AG08395 (cell line): Measurements from ENCODE around the gene CAMSAP1.

ENCODE experiments used
- DNase-seq: peaks from one replicate; pipeline ENCODE4 v3.0.0; 2012; ENCODE audit warnings: mixed read lengths, low spot score

Gene CAMSAP1

DNA sequence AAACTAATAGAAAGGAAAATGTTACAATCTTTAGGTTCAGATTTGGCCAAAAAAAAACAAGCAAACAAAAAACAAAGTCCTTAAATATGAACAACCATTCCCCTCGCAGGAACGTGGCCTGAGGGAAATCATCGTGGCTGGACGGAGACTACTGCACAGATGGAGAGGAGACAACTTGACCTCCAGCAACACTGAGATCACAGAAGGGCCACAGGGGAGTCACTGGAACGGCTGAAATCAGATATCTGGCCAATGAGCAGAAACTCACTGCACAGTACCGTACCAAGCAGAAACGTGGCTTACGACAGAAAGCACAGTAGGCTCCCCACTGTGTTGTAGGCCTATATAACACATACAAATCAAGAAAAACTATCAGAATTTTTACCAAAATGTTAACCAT, 27.7 kb downstream of the CAMSAP1 start:
- DNase-seq = no peak

DNA sequence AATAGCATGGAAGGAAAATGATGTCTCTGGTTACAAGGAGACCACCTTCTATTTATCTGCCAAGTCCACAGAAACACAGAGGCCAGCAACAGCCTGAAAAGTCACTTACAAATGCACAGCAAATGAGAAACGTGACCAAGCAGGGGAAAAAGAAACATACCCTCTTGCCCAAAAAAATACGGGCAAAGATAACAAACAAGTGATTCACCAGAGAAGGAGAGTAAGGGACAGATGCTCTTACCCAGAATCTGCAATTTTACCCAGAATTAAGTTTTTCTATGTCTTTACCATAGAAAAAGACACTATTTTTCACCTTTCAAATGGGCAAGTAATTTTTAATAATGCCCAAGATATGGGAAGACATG, 28.1 kb downstream of the CAMSAP1 start:
- no peak for DNase-seq

DNA sequence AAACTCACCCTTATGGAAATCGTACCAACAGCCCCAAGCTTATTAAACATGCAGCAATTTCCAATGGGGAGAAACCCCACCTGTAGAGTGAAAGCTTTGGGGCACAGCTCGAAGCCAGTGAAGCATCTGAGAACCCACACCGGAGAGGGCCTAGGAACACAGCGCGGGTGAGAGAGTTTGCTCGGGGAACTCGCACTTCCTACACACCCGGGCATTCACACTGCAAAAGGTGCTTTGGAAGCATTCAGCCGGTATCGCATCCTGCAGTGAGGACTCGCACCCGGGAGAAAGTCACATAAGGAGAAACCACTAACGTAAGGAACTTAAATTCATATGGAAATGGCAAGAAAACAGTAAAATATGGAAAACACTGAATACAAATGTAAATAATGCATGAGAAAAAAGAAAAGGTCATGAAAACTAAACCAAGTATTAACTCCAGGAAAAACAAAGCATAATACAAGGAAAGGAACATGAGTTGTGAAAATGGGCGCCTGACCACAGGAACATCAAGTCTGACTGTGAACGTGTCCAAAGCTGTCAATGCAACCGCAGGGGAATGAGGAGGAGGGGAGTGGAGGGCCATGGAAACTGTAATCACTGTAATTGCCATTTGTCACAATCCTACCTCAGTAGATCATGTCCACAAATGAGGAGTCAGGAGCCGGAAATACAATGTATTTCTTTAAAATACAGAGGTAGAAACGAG, 28.7 kb downstream of the CAMSAP1 start:
- no peak for DNase-seq

DNA sequence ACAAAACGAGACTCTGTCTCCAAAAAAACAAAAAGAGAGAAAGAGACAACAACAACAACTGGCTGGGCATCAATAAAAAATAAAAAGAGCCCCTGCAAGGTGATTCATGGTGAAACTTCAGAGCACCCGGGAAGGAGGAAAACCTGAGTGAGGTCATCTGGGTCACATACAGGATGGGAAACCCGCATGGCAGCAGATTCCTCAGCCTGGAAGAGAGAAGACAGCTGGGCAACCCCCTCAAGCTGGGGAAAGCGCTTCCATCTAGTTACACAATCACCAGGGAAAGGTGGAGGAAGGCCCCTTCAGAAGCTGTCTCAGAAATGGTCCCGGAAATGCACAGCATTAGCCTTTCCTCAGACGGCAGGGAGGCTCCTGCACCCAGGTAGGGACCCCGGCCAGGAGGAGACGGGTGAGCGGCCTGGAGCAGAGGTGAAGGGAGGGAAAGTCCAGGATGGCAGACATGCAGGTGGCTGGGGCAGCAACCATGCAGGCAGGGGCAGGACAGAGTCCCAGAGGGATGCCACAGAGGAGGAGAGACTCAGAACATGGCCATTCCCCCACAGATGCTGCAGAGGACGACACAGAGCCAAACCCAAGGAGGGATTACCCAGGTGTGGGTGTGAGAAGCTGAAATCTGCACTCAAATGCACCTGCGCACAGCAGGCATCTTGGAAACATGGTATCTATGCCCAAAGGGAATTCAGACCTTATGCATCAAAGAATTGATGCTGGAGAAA, 29.4 kb downstream of the CAMSAP1 start:
- no peak for DNase-seq

DNA sequence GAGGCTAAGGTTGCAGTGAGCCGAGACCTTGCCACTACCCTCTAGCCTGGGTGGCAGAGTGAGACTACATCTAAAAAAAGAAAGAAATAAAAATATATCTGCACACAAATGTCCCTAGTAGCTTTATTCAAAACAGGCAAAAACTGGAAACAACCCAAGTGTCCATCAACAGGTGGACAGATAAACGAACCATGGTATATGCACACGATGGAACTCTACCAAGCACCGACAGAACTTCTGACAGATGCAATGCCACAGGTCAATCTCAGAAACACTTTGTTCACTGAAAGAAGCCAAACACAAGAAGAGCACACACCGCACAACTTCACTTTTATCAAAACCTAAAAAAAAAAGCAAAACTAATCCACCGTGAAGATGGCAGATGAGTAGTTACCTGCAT, 30.4 kb downstream of the CAMSAP1 start:
- no peak for DNase-seq

DNA sequence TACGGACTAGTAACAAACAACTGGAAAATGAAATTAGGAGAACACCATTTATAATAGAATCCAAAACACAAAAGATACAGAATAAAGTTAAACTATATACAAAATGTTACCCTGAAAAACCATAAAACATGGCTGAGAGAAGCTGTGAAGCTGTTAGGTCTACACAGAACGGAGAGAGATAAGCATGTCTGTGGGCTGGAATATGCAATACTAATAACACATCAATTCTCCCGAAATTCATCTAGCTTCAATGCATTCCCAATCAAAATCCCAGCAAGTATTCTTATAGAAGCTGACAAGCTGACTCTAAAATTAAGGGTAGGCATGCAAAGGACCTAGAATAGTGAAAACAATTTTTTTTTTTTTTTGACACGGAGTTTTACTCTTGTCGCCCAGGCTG, 32.5 kb downstream of the CAMSAP1 start:
- no peak for DNase-seq

DNA sequence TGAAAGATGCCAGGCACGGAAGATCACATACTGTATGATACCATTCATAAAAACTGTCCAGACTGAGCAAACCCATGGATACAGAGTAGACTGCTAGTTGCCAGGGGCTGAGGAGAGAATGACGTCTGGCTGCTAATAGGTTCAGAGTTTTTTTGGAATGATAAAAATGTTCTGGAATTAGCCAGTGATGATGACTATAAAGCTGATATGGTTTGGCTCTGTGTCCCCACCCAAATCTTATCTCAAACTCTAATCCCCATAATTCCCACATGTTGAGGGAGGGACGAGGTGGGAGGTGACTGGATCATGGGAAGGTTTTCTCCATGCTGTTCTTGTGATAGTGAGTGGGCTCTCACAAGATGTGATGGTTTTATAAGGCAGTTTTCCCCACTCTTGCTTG, 37.4 kb downstream of the CAMSAP1 start:
- DNase-seq = no peak

DNA sequence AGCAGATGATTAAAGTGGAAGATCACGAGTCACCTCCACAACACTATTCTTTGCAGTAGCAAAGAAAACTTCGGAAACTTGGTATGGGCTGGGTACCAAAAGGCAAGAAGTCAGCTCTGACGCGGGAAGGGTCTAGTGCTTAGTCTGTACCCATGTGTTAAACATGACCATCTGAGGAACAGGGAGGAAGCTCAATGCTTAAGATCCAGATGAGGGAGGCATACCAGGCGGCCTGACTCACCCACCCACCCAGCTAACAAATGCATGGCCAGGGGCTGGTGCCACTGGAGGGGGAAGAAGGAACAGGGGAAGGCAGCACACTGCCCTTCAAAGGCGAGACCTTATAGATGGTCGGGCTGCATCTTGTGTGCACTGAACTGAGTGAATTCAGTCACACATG, 41.8 kb downstream of the CAMSAP1 start:
- DNase-seq = no peak

DNA sequence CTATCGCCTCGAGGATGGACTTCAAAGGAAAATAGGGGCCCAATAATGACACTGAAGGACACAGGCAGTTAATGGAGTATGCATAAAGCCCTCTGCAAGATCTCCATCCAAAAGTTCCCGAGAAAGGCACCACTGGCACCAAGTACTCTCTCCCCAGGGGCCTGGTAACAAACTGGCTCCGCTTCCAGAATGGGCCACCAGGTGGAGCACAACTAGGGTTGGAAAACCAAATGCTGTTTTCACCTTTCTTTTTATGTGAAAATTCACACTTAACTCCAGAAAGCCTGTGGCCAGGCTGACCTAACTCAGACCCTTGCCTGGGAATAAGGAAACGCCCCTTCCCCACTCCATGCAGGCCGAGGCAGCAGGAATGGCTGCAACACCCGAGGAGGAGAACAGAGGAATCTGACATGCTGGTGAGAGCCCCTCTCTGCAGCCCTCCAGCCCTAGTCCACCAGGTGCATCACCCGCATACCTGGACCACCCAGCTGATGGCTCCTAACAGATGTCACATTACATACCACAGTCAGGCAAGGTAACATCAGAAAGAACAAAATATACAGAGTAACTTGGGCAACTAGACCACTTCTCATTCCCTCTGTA, 42.8 kb downstream of the CAMSAP1 start:
- peak; percentile 80 for DNase-seq

DNA sequence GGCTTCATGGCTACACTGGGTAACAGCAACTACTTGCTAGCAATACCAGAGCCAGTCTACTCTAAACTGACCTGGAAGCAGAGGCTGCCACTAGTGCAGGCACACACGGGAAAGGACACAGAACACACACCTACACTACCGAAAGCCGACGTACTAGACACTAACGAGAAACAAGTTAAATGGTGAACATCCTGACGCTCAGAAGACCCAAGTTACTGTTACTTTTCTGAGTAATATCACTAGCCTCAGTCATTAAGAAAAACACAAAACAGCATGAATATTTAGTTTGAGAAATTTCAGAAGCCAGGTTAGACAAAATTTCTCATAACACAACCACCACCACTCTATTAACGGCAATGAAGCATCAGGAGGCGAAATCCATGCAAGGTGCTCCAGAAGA, 44.5 kb downstream of the CAMSAP1 start:
- DNase-seq = no peak

DNA sequence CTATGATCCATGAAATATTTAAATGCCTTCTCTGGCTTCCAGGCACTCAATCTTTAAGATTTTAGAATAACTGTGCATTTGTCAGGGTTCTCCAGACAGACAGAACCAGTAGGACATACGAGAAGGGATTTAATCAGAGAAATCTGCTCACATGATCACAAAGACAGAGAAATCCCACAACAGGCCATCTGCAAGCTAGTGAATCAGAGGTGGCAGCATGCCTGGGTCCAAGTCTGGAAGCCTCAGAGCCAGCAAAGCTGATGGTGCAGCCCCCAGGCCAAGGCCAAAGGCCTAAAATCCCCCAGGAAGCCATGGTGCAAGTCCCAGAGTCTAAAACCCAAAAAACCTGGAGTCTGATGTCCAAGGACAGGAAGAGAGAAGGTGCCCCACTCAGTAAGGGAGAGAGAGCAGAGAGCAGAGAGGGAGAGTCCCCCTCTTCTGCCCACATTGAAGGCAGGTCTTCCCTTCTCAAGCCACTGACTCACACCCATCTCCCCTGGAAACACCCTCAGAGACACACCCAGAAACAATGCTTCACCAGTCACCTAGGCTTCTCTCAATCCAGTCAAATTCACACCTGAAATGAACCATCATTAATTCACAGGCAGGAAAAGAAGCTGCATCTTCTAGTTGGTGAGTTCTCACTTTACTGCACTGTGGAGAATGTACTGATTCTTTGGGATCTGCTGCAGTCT, 48.7 kb downstream of the CAMSAP1 start:
- DNase-seq = no peak

DNA sequence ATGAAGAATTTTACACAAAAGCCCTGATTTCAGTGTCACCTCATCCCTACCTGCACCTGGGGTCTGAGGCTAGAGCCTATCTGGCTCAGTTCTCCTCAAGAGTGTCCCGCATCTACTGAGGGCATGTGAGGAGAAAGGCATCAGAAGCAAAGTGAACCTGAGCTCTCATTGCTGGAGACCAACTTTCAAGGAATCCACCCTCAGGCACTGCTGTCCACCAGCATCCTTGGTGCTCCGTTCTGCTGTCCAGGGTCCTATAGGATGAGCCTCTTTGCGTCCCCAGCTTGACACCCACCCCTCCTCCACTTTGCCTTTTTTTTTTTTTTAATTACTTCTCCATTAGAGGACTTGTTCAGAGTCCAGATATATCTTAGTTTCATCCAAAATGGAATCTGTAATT, 49.5 kb downstream of the CAMSAP1 start:
- DNase-seq = no peak

DNA sequence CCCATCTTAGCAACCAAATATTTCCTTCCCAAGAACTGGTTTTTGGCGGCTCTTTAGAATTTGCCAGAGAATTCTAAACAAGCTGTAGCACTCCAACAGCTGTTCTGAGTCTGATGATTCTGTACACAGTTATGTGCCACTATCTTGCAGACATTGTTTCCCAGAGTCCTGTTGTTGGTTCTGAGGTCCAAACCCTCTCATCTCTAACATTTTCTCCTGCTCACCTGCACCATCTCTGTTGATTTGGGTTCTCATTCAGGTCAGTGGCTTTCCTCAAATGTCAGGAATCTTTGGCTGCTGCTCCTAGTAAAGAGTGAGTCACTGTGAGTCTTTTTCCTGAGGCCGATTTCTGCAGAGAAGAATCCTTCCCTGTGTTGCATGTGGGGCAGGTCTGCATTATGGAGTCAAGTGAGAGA, 50.0 kb downstream of the CAMSAP1 start:
- DNase-seq = peak; percentile 38

DNA sequence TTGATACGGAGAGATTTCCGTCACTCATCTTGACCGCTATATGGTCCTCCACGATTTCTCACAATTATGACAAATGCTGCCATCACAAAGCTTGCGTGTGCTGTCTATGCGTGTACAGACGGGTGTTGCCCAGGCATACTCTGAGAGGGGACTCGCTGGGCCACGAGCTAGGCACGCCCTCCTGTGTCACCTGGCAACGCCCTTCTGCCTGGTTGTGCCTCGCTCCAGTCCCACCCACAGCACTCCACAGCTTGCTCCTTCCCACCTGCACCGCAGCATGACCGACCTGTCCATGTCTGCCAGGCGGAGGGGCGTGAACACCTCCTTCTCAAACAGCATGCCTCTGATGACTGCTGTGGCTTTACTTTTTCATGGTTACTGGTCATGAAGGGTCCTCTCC, 55.6 kb downstream of the CAMSAP1 start:
- no peak for DNase-seq

DNA sequence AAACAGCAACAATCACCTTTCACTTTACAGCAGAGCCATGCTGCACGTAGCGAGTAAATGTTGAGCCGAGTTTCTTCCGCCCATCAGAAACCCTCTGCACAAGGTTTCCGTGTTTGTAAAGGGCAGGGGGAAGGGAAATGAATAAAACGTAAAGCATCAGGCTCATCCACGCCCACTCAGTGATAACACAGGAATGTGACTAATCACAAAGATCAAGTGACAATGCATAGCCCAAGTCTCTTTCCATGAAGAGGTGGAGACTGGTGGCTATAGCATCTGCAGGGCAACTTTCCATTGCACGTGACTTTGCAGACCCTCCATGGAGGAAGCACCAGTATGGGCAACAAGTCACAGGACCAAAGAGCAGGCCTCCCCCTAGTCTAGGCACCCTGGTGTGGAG, 56.6 kb downstream of the CAMSAP1 start:
- no peak for DNase-seq

DNA sequence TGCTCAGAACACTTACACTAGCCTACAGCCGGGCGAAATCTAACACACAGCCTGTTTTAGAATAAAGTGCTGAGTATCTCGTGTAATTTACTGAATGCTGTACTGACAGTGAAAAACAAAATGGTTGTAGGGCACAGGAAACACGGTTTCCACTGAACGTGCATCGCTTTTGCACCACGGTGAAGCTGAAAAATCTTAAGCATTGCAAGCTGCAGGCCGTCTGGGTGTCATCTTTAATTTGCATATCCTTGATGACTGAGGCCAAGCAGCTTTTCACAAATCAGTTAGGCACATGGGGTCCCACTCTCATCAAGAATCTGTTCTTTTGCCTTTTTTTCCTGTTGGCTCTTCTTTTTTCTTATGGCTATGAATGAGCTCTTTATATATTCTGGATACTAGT, 58.2 kb downstream of the CAMSAP1 start:
- DNase-seq = no peak

DNA sequence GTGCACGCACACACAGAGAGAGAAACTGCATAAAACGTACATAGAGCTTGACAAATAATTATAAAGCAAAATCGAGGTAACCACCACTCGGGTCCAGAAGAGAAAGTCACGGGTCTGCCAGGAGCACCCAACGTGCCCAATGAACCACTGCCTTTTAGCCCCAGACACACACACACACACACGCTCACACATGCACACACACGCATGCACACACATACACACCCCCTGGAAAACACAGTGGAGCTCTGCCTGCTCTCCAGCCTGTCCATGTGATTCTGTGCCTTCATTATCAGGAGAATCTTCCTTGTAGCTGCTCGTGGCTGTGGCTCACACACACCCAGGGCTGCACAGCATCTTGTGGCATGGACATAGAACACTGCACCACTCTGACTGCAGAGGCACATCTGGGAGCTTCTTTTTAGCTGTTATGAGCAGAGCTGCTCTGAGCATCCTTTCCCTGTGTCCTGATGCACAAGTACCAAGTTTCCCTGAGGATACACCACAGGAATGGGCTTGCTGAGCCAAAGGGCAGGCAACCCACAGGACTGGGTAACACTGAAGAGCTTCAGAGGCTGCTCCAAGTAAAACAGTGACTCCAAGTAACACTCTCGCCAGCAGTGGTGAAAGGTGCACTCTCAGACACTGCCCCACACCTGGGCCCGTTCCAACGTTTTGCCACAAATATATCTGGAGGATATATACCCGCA, 58.9 kb downstream of the CAMSAP1 start:
- DNase-seq = no peak

DNA sequence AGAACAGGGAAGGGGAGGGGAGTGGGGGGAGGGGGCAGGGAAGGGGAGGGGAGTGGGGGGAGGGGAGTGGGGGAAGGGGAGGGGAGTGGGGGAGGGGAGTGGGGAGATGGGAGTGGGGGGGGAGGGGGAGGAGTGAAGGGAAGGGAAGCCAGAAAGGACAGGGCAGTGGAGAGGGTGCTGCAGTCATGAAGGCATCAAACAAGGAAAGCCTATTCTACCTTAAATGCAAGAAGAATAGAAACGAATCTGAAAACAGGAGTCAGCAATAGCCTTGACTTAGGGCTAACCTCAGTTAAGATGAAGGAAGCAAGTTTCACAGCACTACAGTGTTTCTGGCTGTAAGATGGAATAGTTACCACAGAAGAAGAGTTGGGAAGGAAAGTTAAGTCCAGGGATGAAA, 59.5 kb downstream of the CAMSAP1 start:
- DNase-seq = no peak

DNA sequence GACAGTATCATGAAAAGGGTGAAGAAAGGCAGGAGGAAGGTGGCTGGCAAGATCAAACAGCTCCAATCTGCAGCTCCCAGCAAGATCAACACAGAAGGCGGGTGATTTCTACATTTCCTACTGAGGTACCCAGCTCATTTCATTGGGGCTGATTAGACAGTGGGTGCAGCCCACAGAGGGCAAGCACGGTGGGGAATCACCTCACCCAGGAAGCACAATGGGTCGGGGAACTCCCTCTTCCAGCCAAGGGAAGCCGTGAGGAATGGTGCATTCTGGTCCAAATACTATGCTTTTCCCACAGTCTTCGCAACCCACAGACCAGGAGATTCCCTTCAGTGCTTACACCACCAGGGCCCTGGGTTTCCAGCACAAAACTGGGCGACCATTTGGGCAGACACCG, 66.8 kb downstream of the CAMSAP1 start:
- DNase-seq = no peak

DNA sequence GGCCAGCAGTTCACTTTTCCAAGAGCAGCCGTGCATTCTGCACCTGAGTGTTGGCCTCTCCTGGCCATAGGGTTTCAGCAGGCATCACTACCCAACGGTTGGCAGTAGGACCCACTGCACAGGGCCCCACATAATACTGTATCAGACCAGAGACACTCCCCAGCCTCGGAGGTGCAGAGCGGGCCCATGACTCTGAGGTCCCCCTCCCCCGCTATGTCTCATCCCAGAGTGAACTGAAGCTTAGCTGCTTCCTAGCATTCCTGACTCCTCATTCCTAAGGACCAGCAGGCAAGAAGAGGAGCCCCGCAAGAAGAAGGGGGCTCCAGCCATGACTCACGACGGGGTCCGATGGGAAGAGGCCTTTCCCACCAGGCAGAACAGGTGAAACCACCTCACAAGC, 67.2 kb downstream of the CAMSAP1 start:
- no peak for DNase-seq

DNA sequence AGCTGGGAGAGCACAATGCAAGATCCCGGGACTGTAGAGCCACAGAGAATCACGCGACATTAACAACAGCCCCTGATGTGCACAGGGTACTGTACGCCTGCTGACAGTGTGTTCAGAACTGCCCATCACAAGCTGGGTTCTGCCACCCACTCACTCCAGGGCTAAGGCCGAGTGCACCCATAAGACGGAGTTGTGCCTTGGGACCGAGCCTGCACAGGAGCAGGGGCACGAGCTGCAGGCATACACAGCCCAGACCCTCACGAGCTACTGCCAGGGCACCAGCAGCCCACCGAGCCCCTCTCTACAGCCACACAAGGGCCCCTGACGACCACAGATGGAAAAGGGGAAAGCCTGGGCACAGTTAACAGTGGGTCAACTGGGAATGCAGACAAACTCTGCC, 67.8 kb downstream of the CAMSAP1 start:
- DNase-seq = no peak

DNA sequence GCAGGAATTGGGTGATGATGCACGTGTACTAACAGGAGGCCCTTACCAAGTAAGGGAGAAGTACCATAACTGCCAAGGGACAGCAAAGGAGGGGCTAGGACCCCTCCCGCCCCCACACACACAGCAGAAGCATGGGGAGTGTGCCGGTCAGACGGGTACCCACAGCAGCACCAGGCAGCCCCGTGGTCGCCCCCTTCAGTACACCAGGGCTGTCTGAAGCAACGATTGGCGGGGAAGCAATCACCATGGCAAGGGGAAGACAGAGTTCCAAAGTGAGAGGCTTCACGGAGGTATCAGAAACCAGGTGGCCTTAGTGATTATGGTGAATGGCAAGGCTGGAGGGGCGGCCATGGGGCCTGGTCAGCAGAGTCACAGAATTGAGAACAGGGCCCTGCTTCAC, 72.2 kb downstream of the CAMSAP1 start:
- no peak for DNase-seq
